DOHH2 (cell line): ENCODE results near the gene NRXN3.

ENCODE experiments used
- EZH2phosphoT487 ChIP-seq: fragments of 200-600 bp; sonication (generic); IDR thresholded peaks from 2 replicates; pipeline ENCODE4 v1.6.1; 2017; ENCODE audit warnings: borderline replicate concordance, mild to moderate bottlenecking, antibody characterized with exemption, low read length, moderate library complexity, mixed read lengths
- TF ChIP-seq, protein P1 (sequence below): fragments of 200-600 bp; sonication (generic); IDR thresholded peaks from one replicate; pipeline ENCODE4 v1.5.1; 2014; ENCODE audit warnings: antibody characterized with exemption, mild to moderate bottlenecking, low read depth, low read length; ENCODE audit not compliant: poor library complexity, severe bottlenecking

DNA sequence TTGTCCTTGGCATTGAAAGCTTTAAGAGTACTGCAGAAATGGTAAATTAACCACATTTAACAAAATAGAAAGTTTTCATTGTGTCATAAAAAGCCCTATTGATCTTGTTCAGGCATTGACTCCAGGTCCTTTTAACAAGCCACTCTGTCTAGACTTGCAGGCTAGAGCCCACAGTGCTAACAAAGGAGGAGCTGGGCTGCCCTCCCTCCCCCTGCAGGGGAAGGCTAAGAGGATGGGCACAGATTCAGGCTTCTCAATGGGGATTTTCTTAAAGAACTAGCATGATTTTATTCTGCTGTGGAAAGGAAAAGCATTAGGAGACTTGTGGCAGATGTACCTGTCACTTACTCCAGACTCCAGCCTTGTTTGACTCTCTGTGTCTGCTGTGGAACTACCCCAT, 463.6 kb downstream of the NRXN3 start:
- TF ChIP-seq, protein P1, sequence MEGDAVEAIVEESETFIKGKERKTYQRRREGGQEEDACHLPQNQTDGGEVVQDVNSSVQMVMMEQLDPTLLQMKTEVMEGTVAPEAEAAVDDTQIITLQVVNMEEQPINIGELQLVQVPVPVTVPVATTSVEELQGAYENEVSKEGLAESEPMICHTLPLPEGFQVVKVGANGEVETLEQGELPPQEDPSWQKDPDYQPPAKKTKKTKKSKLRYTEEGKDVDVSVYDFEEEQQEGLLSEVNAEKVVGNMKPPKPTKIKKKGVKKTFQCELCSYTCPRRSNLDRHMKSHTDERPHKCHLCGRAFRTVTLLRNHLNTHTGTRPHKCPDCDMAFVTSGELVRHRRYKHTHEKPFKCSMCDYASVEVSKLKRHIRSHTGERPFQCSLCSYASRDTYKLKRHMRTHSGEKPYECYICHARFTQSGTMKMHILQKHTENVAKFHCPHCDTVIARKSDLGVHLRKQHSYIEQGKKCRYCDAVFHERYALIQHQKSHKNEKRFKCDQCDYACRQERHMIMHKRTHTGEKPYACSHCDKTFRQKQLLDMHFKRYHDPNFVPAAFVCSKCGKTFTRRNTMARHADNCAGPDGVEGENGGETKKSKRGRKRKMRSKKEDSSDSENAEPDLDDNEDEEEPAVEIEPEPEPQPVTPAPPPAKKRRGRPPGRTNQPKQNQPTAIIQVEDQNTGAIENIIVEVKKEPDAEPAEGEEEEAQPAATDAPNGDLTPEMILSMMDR: no peak
- no peak for TF ChIP-seq EZH2phosphoT487
